ENCODE results near the gene NDRG3. TPM values are rescaled to one million over a fixed set of nuclear protein-coding genes. Genes with fewer than 3 reads are reported as not detected.
A peak's percentile ranks its signal among the peaks of the same experiment; 100 is the strongest.

Gene NDRG3
- total RNA-seq, 2 experiments from 2014 or later, result 19.2 to 19.3 TPM

- Mint-ChIP-seq H3K4me3 (peak overlapping the region; percentile 39), H3K9me3 (no peaks in the 10 kb centered on the region), H3K4me1 (ENCODE audit: low read depth) (peaks cover 28% of the 10 kb centered on the region), H3K27ac (peak overlapping the region; percentile 67), H3K36me3 (ENCODE audit: low read depth) (peaks cover 20% of the 10 kb centered on the region), H3K27me3 (no peaks in the 10 kb centered on the region)
- ChIA-PET POLR2A (interaction anchor here (0.6 to 3.8 kb wide), 5 partner anchors 14 to 127 kb away, joined by 3 to 18 read pairs (median 3); partner anchors contain the start of gene DSN1), CTCF (interaction anchor here (0.7 to 1.1 kb wide), 2 partner anchors 35 to 127 kb away, joined by 3 to 4 read pairs; no protein-coding TSS in a partner anchor)
- DNase-seq (no peak), ATAC-seq (no peak)
- TF ChIP-seq CTCF (IDR thresholded peaks at IDR 0.05), result no peak
- intact Hi-C loops (cut with micrococcal nuclease), result no loop called here
Measured at GRCh38 chr20:36647196-36648121, 98.4 kb downstream of the NDRG3 start.

- no peaks in the 10 kb centered on the region for H3K9me3 Mint-ChIP-seq
- DNase-seq (no peak), ATAC-seq (no peak)
- intact Hi-C loops (cut with micrococcal nuclease), result no loop called here
- H3K36me3 Mint-ChIP-seq (ENCODE audit: low read depth), result peaks cover 25% of the 10 kb centered on the region
- POLR2A ChIA-PET, result interaction anchor here (1.1 to 3.8 kb wide), 6 partner anchors 13 to 127 kb away, joined by 3 to 21 read pairs (median 18); partner anchors contain the start of genes DSN1 and RAB5IF
- no peaks in the 10 kb centered on the region for H3K27me3 Mint-ChIP-seq
- CTCF ChIA-PET, result interaction anchor here (0.7 to 1.9 kb wide), 4 partner anchors 32 to 128 kb away, joined by 3 to 7 read pairs (median 4); no protein-coding TSS in a partner anchor
- H3K27ac Mint-ChIP-seq, result peak overlapping the region; percentile 98
- peaks cover 33% of the 10 kb centered on the region for H3K4me1 Mint-ChIP-seq (ENCODE audit: low read depth)
- no peak for TF ChIP-seq CTCF (IDR thresholded peaks at IDR 0.05)
- peak overlapping the region; percentile 82 for H3K4me3 Mint-ChIP-seq
Measured at GRCh38 chr20:36646678-36647077, 99.2 kb downstream of the NDRG3 start.

- DNase-seq, result peak; percentile 84
- H3K4me3 Mint-ChIP-seq, result peak within 1 kb of the TSS; percentile 82
- intact Hi-C loops (cut with micrococcal nuclease), result no loop called here
- no peaks in the 10 kb centered on the region for H3K27me3 Mint-ChIP-seq
- H3K36me3 Mint-ChIP-seq (ENCODE audit: low read depth), result peaks cover 31% of the 10 kb centered on the region
- ChIA-PET CTCF (interaction anchor here (0.8 to 4.7 kb wide), 12 partner anchors 9 to 163 kb away, joined by 3 to 30 read pairs (median 4); partner anchors contain the start of genes DSN1 and RAB5IF), POLR2A (interaction anchor here (1.2 to 3.8 kb wide), 9 partner anchors 11 to 71 kb away, joined by 4 to 37 read pairs (median 18); partner anchors contain the start of gene RAB5IF)
- TF ChIP-seq CTCF (IDR thresholded peaks at IDR 0.05), result no peak
- H3K4me1 Mint-ChIP-seq (ENCODE audit: low read depth), result peaks cover 35% of the 10 kb centered on the region
- peak within 1 kb of the TSS; percentile 98 for H3K27ac Mint-ChIP-seq
- no peaks in the 10 kb centered on the region for H3K9me3 Mint-ChIP-seq
- ATAC-seq, result peak; percentile 63
Measured at GRCh38 chr20:36645998-36646397, 99.9 kb downstream of the NDRG3 start, which contains the start of gene SLA2. Gene SLA2, minus strand, starts transcription at chr20:36646196. Its CDS starts 4,861 bp downstream, at chr20:36641335.

- DNase-seq (peak; percentile 31), ATAC-seq (no peak)
- Mint-ChIP-seq H3K27ac (peak overlapping the region; percentile 98), H3K4me3 (peak overlapping the region; percentile 82), H3K4me1 (ENCODE audit: low read depth) (peaks cover 35% of the 10 kb centered on the region), H3K27me3 (no peaks in the 10 kb centered on the region), H3K9me3 (no peaks in the 10 kb centered on the region), H3K36me3 (ENCODE audit: low read depth) (peaks cover 31% of the 10 kb centered on the region)
- intact Hi-C loops (cut with micrococcal nuclease), result no loop called here
- CTCF ChIA-PET, result interaction anchor here (0.8 to 4.7 kb wide), 11 partner anchors 9 to 163 kb away, joined by 3 to 30 read pairs (median 4); partner anchors contain the start of genes DSN1 and RAB5IF
- TF ChIP-seq CTCF (IDR thresholded peaks at IDR 0.05), result no peak
- POLR2A ChIA-PET, result interaction anchor here (0.5 to 3.8 kb wide), 12 partner anchors 11 to 181 kb away, joined by 3 to 37 read pairs (median 8); partner anchors contain the start of genes DSN1 and RAB5IF
Measured at GRCh38 chr20:36645353-36645752, 100.5 kb downstream of the NDRG3 start.
